GM21515 (cell line): ENCODE results near the gene ORM2.
"Not testable (repeated sequence)": the region's sequence is repeated elsewhere in the genome, so short reads cannot be mapped to it uniquely, and the experiment has no call there.

Experiments used
- ATAC-seq: cut with Tn5 transposase; IDR thresholded peaks from one replicate; pipeline ENCODE4 v1.9.1; 2021; ENCODE audit not compliant: unreplicated experiment

Gene ORM2

DNA sequence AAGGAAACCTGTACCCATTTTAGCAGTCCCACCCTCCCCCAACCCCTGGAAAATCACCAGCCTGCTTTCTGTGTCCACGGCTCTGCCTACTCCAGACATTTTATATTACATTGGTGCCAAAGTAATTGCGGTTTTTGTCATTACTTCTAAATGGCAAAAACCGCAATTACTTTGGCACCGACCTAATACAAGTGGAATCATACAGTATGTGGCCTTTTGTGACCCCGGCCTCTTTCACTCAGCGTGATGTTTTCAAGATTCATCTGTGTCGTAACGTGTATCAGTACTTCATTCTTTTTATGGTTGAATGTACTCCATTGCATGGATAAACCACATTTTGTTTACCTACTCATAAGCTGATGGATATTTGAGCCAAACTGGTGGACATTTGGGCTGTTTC, 16.5 kb upstream of the ORM2 start:
- ATAC-seq = no peak

DNA sequence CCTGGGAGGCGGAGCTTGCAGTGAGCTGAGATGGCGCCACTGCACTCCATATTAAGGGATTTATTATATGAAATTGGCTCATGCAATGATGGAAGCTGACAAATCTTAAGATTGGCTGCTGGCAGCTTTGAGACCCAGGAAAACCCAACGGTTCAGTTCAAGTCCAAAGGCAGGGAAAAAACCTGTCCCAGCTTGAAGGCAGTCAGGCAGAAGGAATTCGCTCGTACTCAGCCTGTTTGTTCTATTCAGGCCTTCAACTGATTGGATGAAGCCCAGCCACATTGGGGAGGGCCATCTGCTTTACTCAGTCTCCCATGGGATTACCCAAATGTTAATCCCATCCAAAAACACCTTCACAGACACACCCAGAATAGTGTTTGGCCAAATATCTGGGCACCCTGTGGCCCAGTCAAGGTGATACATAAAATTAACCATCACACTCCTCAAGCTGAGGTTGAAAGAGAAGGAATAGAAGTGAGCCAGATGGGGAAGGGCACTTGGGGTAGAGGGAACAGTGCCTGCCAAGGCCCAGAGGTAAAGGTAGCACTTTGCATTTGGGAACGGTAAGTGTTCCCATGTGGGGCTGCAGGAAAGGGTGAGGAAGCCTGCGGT, 15.3 kb upstream of the ORM2 start:
- no peak for ATAC-seq

GRCh38 chr9:114314881-114315722, 14.6 kb upstream of the ORM2 start:
- no peak for ATAC-seq

GRCh38 chr9:114315723-114316363, 13.8 kb upstream of the ORM2 start:
- no peak for ATAC-seq

DNA sequence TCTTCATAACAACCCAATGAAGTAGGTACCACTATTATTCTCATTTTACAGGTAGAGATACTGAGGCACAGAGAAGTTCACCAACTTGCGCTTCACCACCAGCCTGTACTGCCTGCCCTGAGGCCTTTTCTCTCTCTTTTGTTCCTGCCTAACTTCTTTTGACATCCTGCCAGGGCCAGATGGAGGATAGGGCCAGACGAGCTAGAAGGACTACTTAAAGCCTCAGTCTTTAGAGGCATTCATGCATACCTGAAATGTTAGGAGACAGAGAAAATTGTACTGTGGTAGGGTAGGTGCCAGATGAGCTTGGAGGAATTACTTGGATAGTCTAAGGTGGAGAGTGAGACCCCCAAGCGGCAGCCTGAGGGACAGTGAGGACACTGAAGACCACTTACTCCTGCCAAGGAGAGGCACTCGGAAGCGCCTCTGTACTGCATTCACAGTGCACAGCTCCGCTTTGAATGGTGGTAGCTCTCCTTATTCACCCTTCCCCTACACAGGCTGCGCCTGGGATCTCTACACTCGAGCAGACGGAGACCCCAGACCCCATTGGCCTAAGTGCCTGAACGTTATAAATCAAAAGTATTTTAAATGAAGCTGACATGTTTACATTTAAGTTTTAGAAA, 13.0 kb upstream of the ORM2 start:
- no peak for ATAC-seq

DNA sequence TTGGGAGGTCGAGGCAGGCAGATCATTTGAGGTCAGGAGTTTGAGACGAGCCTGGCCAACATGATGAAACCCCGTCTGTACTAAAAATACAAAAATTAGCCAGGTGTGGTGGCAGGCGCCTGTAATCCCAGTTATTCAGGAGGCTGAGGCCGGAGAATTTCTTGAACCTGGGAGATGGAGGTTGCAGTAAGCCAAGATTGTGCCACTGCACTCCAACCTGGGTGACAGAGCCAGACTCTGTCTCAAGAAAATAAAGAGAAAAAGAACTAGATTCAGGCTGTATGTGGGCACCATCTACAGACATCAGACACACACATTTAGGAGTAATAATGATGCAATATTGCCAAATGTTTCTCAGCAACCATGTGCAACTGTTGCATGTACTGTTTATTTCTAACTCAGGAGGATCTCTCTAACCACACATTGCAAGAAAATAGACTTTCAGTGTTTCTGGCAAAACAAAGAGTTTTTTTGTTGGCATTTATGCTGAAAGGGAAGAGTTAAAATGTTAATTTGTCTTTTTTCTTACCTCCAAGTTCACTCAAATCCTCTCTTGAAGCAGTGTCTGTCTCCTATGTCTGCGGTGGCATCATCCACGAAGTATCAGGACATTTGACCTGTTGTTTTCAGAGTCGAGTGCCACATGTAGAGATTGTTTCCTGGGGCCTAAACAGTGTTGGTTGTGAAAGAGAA, 11.9 kb upstream of the ORM2 start:
- no peak for ATAC-seq

DNA sequence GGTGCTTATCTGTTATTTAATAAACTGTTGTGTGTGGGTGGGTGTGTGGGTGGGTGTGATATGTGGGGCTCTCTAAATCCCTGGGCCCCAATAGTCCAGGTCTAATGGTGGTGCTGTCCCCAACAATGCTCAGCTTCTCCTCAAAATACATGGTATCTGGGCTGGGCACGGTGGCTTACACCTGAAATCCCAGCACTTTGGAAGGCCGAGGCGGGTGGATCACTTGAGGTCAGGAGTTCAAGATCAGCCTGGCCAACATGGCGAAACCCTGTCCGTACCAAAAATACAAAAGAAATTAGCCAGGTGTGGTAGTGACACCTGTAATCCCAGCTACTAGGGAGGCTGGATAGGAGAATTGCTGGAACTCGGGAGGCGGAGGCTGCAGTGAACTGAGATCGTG, 11.3 kb upstream of the ORM2 start:
- no peak for ATAC-seq

GRCh38 chr9:114319147-114319546, 10.5 kb upstream of the ORM2 start:
- ATAC-seq = no peak

DNA sequence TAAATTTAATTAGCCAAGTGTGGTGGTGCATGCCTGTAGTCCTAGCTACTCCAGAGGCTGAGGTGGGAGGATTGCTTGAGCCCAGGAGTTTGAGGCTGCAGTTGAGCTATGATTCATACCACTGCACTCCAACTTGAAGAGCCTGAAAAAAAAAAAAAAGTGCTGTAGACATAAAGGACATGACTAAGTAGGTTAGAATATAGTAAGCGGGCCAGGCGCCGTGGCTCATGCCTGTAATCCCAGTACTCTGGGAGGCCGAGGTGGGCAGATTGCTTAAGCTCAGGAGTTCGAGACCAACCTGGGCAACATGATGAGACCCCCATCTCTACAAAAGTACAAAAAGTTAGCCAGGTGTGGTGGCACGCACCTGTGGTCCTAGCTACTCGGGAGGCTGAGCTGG, 9.0 kb upstream of the ORM2 start:
- ATAC-seq = not testable (repeated sequence)

GRCh38 chr9:114321759-114322158, 7.9 kb upstream of the ORM2 start:
- no peak for ATAC-seq

GRCh38 chr9:114322160-114322818, 7.4 kb upstream of the ORM2 start:
- ATAC-seq = not testable (repeated sequence)

DNA sequence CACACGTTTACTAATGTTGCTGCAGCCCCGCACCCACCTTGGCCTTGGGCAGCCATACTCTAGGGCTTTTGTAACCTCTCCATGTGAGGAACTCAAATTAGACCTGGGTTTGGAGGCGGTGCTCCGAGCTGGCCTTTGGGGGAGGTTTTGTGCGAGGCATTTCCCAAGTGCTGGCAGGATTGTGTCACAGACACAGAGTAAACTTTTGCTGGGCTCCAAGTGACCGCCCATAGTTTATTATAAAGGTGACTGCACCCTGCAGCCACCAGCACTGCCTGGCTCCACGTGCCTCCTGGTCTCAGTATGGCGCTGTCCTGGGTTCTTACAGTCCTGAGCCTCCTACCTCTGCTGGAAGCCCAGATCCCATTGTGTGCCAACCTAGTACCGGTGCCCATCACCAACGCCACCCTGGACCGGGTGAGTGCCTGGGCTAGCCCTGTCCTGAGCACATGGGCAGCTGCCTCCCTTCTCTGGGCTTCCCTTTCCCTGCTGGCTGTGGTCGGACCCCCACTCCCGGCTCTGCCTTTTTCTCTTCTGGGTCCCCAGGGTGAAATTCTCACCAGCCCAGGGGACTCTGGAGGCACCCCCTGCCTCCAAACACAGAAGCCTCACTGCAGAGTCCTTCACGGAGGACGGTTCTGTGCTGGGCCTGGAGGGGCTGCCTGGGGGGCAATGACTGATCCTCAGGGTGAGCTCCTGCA, 6.7 kb upstream of the ORM2 start, which contains the start of gene ORM1:
Gene ORM1 (plus strand): TSS at position 268 of the 701 bp plus-strand sequence. CDS start 36 bp downstream, at position 304.
- ATAC-seq = not testable (repeated sequence)

- ATAC-seq = not testable (repeated sequence)
Observed at GRCh38 chr9:114323849-114324248, 5.8 kb upstream of the ORM2 start.

DNA sequence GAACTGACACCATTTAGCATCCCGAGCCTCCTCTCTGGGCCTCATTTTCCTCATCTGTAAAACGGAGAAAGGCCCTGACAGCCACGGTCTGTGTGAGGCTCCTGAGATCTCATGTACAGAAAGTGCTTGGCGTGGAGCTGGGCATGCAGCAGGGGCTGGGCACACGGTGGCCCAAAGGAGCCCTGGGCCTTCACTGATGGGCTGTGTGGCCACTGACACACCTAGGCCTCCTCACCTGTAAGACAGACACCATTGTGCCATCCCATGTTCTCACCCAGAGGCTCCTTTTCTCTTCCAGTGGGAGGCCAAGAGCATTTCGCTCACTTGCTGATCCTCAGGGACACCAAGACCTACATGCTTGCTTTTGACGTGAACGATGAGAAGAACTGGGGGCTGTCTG, 5.2 kb upstream of the ORM2 start:
- ATAC-seq = no peak

DNA sequence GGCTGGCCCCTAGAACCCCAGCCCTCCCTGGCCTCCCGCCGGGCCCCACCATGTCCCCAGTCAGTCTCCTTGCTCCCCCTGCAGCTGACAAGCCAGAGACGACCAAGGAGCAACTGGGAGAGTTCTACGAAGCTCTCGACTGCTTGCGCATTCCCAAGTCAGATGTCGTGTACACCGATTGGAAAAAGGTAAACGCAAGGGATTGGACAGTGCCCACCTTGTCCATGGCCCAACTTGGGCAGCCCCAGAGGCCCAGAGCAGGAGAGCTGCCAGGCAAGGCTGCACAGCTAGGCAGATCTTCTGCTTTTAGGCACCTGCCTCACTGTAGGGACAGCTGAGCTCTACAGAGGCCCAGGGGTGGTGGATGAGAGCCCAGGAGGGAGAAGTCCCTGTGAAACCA, 4.7 kb upstream of the ORM2 start:
- not testable (repeated sequence) for ATAC-seq

GRCh38 chr9:114325684-114326254, 3.9 kb upstream of the ORM2 start:
- ATAC-seq = not testable (repeated sequence)

DNA sequence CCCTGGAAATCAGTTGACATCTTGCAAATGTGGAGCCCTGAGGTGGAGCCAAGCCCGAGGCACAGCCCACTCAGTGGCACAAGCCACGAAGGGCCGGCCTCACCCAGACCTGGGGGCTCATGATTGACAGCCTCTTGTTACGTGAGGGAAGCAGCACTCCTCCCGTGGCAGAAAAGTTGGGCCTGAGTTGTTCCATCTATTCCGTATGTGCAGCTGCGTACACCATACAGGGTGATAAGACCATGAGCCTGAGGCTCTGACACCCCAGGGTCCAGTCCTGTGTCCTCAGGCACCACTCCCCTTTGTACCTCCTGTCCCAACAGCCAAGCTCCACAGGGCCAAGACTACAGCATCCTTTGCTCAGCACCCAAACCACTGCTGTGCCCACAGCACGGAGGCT, 1.9 kb upstream of the ORM2 start:
- no peak for ATAC-seq

DNA sequence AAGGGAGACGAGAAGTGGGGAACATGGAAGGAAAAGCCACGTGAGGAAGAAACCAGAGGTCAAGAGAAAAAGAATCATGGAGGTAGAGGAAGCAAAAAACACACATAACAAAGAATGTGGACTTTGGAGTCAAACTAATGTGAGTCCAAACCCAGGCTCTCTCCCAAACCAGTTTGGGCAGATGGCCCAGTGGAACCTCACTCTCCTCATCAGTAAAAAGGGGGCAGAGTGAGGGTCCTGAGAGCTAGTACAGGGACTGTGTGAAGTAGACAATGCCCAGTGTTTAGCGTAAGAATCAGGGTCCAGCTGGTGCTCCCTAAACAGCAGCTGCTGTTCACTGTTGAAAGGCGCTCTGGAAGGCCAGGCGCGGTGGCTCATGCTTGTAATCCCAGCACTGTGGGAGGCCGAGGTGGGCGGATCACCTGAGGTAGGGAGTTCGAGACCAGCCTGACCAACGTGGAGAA, 1.3 kb upstream of the ORM2 start:
- not testable (repeated sequence) for ATAC-seq

GRCh38 chr9:114328937-114329624, 588 bp upstream of the ORM2 start:
- ATAC-seq = not testable (repeated sequence)
